Caco-2 (cell line): ENCODE measurements around the gene ST6GALNAC2. TPM values are rescaled to one million over a fixed set of nuclear protein-coding genes. Genes with fewer than 3 reads are reported as not detected.
A peak's percentile ranks its signal among the peaks of the same experiment; 100 is the strongest.

Experiments
- BruUV-seq: library from RNA; stranded (reverse); fragments of 400-500 nt; replicated peaks from 2 replicates; lab custom pipeline; 2021; lab: Mats Ljungman, UMichigan
- CTCF ChIA-PET: fragments of 300-600 bp; sonication (Branson Sonifier 250); formaldehyde crosslinking; loops from one replicate; lab custom pipeline; 2022; ENCODE audit warnings: antibody characterized with exemption; lab: Charles Lee
- POLR2A ChIA-PET: fragments of 300-600 bp; sonication (Branson Sonifier 250); formaldehyde crosslinking; loops from one replicate; lab custom pipeline; 2022; ENCODE audit warnings: antibody characterized with exemption; lab: Charles Lee
- DNase-seq, 2 experiments: peaks; one replicate each; pipeline versions ENCODE4 v3.0.0 to v3.0.0-alpha.2; 2020 to 2022
- H3K27me3 ChIP-seq: replicated peaks from 2 replicates; pipeline ENCODE4 v1.6.0; 2011; ENCODE audit warnings: low read length; ENCODE audit not compliant: control insufficient read depth, insufficient read depth
- H3K36me3 ChIP-seq: 2 replicates; pipeline ENCODE4 v1.5.1; 2011; ENCODE audit warnings: low read length; ENCODE audit not compliant: control insufficient read depth, insufficient read depth
- H3K4me1 ChIP-seq: fragments of 250-450 bp; sonication (Bioruptor Pico); 2 replicates; pipeline ENCODE4 v1.5.1; 2020; ENCODE audit warnings: mild to moderate bottlenecking
- H3K4me3 ChIP-seq: 2 replicates; pipeline ENCODE4 v1.5.1; 2011; ENCODE audit warnings: low read depth, mild to moderate bottlenecking, control low read depth, low read length
- H3K9me3 ChIP-seq: fragments of 250-450 bp; sonication (Bioruptor Pico); 2 replicates; pipeline ENCODE4 v1.5.1; 2020; ENCODE audit warnings: mild to moderate bottlenecking, moderate library complexity
- H3K27ac Mint-ChIP-seq: one replicate; pipeline ENCODE4 v1.8.0; 2022; ENCODE audit warnings: mixed read lengths; ENCODE audit not compliant: unreplicated experiment
- H3K27me3 Mint-ChIP-seq: one replicate; pipeline ENCODE4 v1.8.0; 2022; ENCODE audit warnings: mixed read lengths; ENCODE audit not compliant: insufficient read depth, unreplicated experiment
- H3K36me3 Mint-ChIP-seq: one replicate; pipeline ENCODE4 v1.8.0; 2022; ENCODE audit warnings: mild to moderate bottlenecking, mixed read lengths; ENCODE audit not compliant: insufficient read depth, unreplicated experiment
- H3K4me1 Mint-ChIP-seq: one replicate; pipeline ENCODE4 v1.8.0; 2022; ENCODE audit warnings: low read depth, mixed read lengths; ENCODE audit not compliant: unreplicated experiment
- H3K4me3 Mint-ChIP-seq: one replicate; pipeline ENCODE4 v1.8.0; 2022; ENCODE audit warnings: mild to moderate bottlenecking, moderate library complexity, mixed read lengths; ENCODE audit not compliant: unreplicated experiment
- H3K9me3 Mint-ChIP-seq: one replicate; pipeline ENCODE4 v1.8.0; 2022; ENCODE audit warnings: mixed read lengths; ENCODE audit not compliant: unreplicated experiment
- CTCF ChIP-seq, 2 experiments: fragments of 200-600 bp in 1 of 2; IDR thresholded peaks; 1 replicate in 1 of 2; 2 replicates in 1 of 2; pipeline versions ENCODE4 v1.5.1 to v1.8.0; 2011 to 2022; ENCODE audit warnings: antibody characterized with exemption in 1 of 2, control low read depth in 1 of 2, inconsistent platforms in 1 of 2, low read depth in 1 of 2, low read length in 1 of 2, mild to moderate bottlenecking in 1 of 2, moderate library complexity in 1 of 2; ENCODE audit not compliant: insufficient read depth in 1 of 2, severe bottlenecking in 1 of 2, unreplicated experiment in 1 of 2
- intact Hi-C: fragments of 100-400 bp; cut with micrococcal nuclease; formaldehyde crosslinking; loops from one replicate; pipeline ENCODE4 v1.10.0; 2022; ENCODE audit not compliant: unreplicated experiment
- total RNA-seq: library from RNA; stranded (reverse); gene quantifications from 2 replicates; pipeline ENCODE4 v1.2.3, GENCODE V29; 2022

Gene ST6GALNAC2
- total RNA-seq, 1 experiment from 2014 or later = 0.77 TPM

GRCh38 chr17:76540381-76541300 is 45.0 kb downstream of the ST6GALNAC2 start:
- Mint-ChIP-seq H3K4me3 (peak overlapping the region; percentile 73), H3K9me3 (no peaks in the 10 kb centered on the region), H3K36me3 (peaks cover 5% of the 10 kb centered on the region), H3K27ac (peak overlapping the region; percentile 44), H3K27me3 (no peaks in the 10 kb centered on the region), H3K4me1 (peaks cover 8% of the 10 kb centered on the region)
- ChIA-PET POLR2A (interaction anchor here (1.5 kb wide), 1 partner anchor 17 kb away, joined by 9 read pairs; no protein-coding TSS in a partner anchor), CTCF (interaction anchor here (0.5 to 2.3 kb wide), 10 partner anchors 10 to 894 kb away, joined by 3 to 21 read pairs (median 3); partner anchors contain the start of gene PRPSAP1)
- Histone ChIP-seq H3K9me3 (no peaks in the 10 kb centered on the region), H3K4me1 (peaks cover 9% of the 10 kb centered on the region), H3K36me3 (no peaks in the 10 kb centered on the region), H3K4me3 (peak overlapping the region; percentile 30), H3K27me3 (no peaks in the 10 kb centered on the region)
- peak; percentile 94 to 97 for DNase-seq
- BruUV-seq = no TSS peak
- peak; percentile 14 to 49 for TF ChIP-seq CTCF (IDR thresholded peaks at IDR 0.05; ENCODE audit: insufficient read depth in 1 of 2, low read depth in 1 of 2, low read length in 1 of 2, severe bottlenecking in 1 of 2, unreplicated experiment in 1 of 2)
- intact Hi-C loops = no loop called here

GRCh38 chr17:76539631-76540271 is 45.9 kb downstream of the ST6GALNAC2 start, which contains the start of gene PRCD:
TSS of gene PRCD (plus strand) at chr17:76540044. CDS start at chr17:76540142, 98 bp downstream.
- H3K9me3 ChIP-seq = no peaks in the 10 kb centered on the region
- ChIA-PET CTCF (interaction anchor here (1.2 to 2.3 kb wide), 3 partner anchors 11 to 84 kb away, joined by 3 to 21 read pairs (median 3); no protein-coding TSS in a partner anchor), POLR2A (interaction anchor here (1.5 kb wide), 1 partner anchor 18 kb away, joined by 9 read pairs; no protein-coding TSS in a partner anchor)
- H3K4me1 Mint-ChIP-seq = peaks cover 8% of the 10 kb centered on the region
- H3K4me1 ChIP-seq = peaks cover 9% of the 10 kb centered on the region
- H3K27me3 Mint-ChIP-seq = no peaks in the 10 kb centered on the region
- H3K4me3 ChIP-seq = peak within 1 kb of the TSS; percentile 30
- BruUV-seq = no TSS peak
- DNase-seq = no peak
- no peaks in the 10 kb centered on the region for H3K9me3 Mint-ChIP-seq
- no peaks in the 10 kb centered on the region for H3K27me3 ChIP-seq
- H3K4me3 Mint-ChIP-seq = peak within 1 kb of the TSS; percentile 73
- H3K36me3 Mint-ChIP-seq = peaks cover 5% of the 10 kb centered on the region
- peak within 1 kb of the TSS; percentile 44 for H3K27ac Mint-ChIP-seq
- H3K36me3 ChIP-seq = no peaks in the 10 kb centered on the region
- no peak for TF ChIP-seq CTCF (IDR thresholded peaks at IDR 0.05; ENCODE audit: insufficient read depth in 1 of 2, low read depth in 1 of 2, low read length in 1 of 2, severe bottlenecking in 1 of 2, unreplicated experiment in 1 of 2)
- intact Hi-C loops = no loop called here
